PC-3 (cell line): Measurements from ENCODE around the gene CCDC200. TPM values are rescaled to one million over a fixed set of nuclear protein-coding genes. Genes with fewer than 3 reads are reported as not detected.
A peak's percentile ranks its signal among the peaks of the same experiment; 100 is the strongest.

ENCODE experiments used
- ATAC-seq: fragments of 200-7000 bp; cut with Tn5 transposase; 2 replicates; pipeline ENCODE4 v1.9.1; 2020; ENCODE audit warnings: mild to moderate bottlenecking, moderate library complexity
- BruUV-seq: library from RNA; stranded (reverse); fragments of 400-500 nt; replicated peaks from 2 replicates; lab custom pipeline; 2021; lab: Mats Ljungman, UMichigan
- CTCF ChIA-PET: fragments of 300-600 bp; sonication (Branson Sonifier 250); formaldehyde crosslinking; loops from one replicate; lab custom pipeline; 2022; ENCODE audit warnings: antibody characterized with exemption; lab: Charles Lee
- POLR2A ChIA-PET: fragments of 300-600 bp; sonication (Branson Sonifier 250); formaldehyde crosslinking; loops from one replicate; lab custom pipeline; 2022; ENCODE audit warnings: antibody characterized with exemption; ENCODE audit not compliant: unreplicated experiment; lab: Charles Lee
- DNase-seq: peaks from one replicate; pipeline ENCODE4 v3.0.0-alpha.2; 2015
- H2AFZ ChIP-seq: fragments of 300-600 bp; sonication (generic); 2 replicates; pipeline ENCODE4 v1.6.0; 2016; ENCODE audit warnings: antibody characterized with exemption, low read length
- H3F3A ChIP-seq: fragments of 300-600 bp; sonication (generic); one replicate; pipeline ENCODE4 v1.6.0; 2017; ENCODE audit warnings: antibody characterized with exemption, low read length, control low read depth, mild to moderate bottlenecking; ENCODE audit not compliant: unreplicated experiment
- H3K27ac ChIP-seq: fragments of 300-600 bp; sonication (generic); 2 replicates; pipeline ENCODE4 v1.5.1; 2016; ENCODE audit warnings: mild to moderate bottlenecking, low read length
- H3K27me3 ChIP-seq: fragments of 300-600 bp; sonication (generic); 2 replicates; pipeline ENCODE4 v1.6.1; 2016; ENCODE audit warnings: low read length, mixed read lengths
- H3K36me3 ChIP-seq: fragments of 300-600 bp; sonication (generic); 2 replicates; pipeline ENCODE4 v1.6.1; 2016; ENCODE audit warnings: low read depth, mixed run types, low read length, mixed read lengths
- H3K4me1 ChIP-seq: fragments of 300-600 bp; sonication (generic); 2 replicates; pipeline ENCODE4 v1.5.1; 2016; ENCODE audit warnings: low read length; ENCODE audit not compliant: insufficient read depth
- H3K4me2 ChIP-seq: fragments of 300-600 bp; sonication (generic); 2 replicates; pipeline ENCODE4 v1.6.0; 2016; ENCODE audit warnings: low read length
- H3K4me3 ChIP-seq: fragments of 300-600 bp; sonication (generic); 2 replicates; pipeline ENCODE4 v1.5.1; 2016; ENCODE audit warnings: mild to moderate bottlenecking, low read length, mixed read lengths
- H3K79me2 ChIP-seq: fragments of 300-600 bp; sonication (generic); 2 replicates; pipeline ENCODE4 v1.6.1; 2017; ENCODE audit warnings: low read length, mixed read lengths
- H3K9ac ChIP-seq: fragments of 300-600 bp; sonication (generic); 2 replicates; pipeline ENCODE4 v1.6.0; 2016; ENCODE audit warnings: mild to moderate bottlenecking, low read length
- H3K9me2 ChIP-seq: fragments of 300-600 bp; sonication (generic); replicated peaks from 2 replicates; pipeline ENCODE4 v1.6.1; 2016; ENCODE audit warnings: mixed run types, low read length, mixed read lengths
- H3K9me3 ChIP-seq: fragments of 300-600 bp; sonication (generic); 2 replicates; pipeline ENCODE4 v1.6.1; 2016; ENCODE audit warnings: low read length, mixed read lengths
- H4K20me1 ChIP-seq: fragments of 300-600 bp; sonication (generic); 2 replicates; pipeline ENCODE4 v1.6.1; 2016; ENCODE audit warnings: low read length, mixed read lengths
- CTCF ChIP-seq: fragments of 300-600 bp; sonication (generic); conservative IDR thresholded peaks from 2 replicates; pipeline ENCODE4 v1.5.1; 2017; ENCODE audit warnings: antibody characterized with exemption, low read depth, mild to moderate bottlenecking, low read length
- EZH2 ChIP-seq: fragments of 300-600 bp; sonication (generic); IDR thresholded peaks from one replicate; pipeline ENCODE4 v1.6.1; 2017; ENCODE audit warnings: antibody characterized with exemption, mild to moderate bottlenecking, low read length; ENCODE audit not compliant: unreplicated experiment
- EZH2phosphoT487 ChIP-seq: fragments of 300-600 bp; sonication (generic); IDR thresholded peaks from 2 replicates; pipeline ENCODE4 v1.6.1; 2018; ENCODE audit warnings: mild to moderate bottlenecking, antibody characterized with exemption, low read length, borderline replicate concordance
- intact Hi-C: fragments of 100-400 bp; cut with micrococcal nuclease; formaldehyde crosslinking; loops from 2 replicates; pipeline ENCODE4 v1.9.0; 2023
- total RNA-seq: library from RNA; depleted of rRNA; stranded (reverse); fragments of >200 nt; gene quantifications from 2 replicates; pipeline ENCODE4 v1.2.3, GENCODE V29; 2014; rRNA removed

Gene CCDC200
- total RNA-seq, 1 experiment from 2014 or later, result not detected

- POLR2A ChIA-PET, result interaction anchor here (0.6 kb wide), 1 partner anchor 20 kb away, joined by 6 read pairs; no protein-coding TSS in a partner anchor
- no TSS peak for BruUV-seq
- H3K4me2 ChIP-seq, result no peak overlapping the region
Measured at GRCh38 chr17:43175213-43176118, 53.0 kb downstream of the CCDC200 start.

GRCh38 chr17:43171586-43172487, 56.6 kb downstream of the CCDC200 start:
- H3K4me2 ChIP-seq, result peak overlapping the region; percentile 93
- H3K27ac ChIP-seq, result peak overlapping the region; percentile 73
- peak overlapping the region; percentile 90 for H3K4me3 ChIP-seq
- TSS peak; percentile 82 for BruUV-seq
- peak overlapping the region; percentile 89 for H3K9ac ChIP-seq
- H3K9me3 ChIP-seq, result no peaks in the 10 kb centered on the region
- H2AFZ ChIP-seq, result peak overlapping the region; percentile 77
- CTCF ChIA-PET, result interaction anchor here (0.7 to 0.8 kb wide), 2 partner anchors 43 to 148 kb away, joined by 4 read pairs; no protein-coding TSS in a partner anchor
- H4K20me1 ChIP-seq, result no peaks in the 10 kb centered on the region
- POLR2A ChIA-PET, result interaction anchor here (0.6 to 0.9 kb wide), 4 partner anchors 144 to 196 kb away, joined by 4 to 8 read pairs (median 4); no protein-coding TSS in a partner anchor
- H3K27me3 ChIP-seq, result no peaks in the 10 kb centered on the region
- TF ChIP-seq EZH2phosphoT487 (no peak), EZH2 (no peak), CTCF (peak; percentile 41; the same call in 1 of the 2 replicates)
- H3K79me2 ChIP-seq, result peaks cover 43% of the 10 kb centered on the region
- H3K36me3 ChIP-seq, result no peaks in the 10 kb centered on the region
- DNase-seq (peak; percentile 83), ATAC-seq (peak; percentile 5; the same call in 1 of the 2 replicates)
- intact Hi-C loops, result loop anchor here (2.0 kb wide), 1 partner anchor 147 kb away; the partner anchor contains the start of gene RND2
- peaks cover 11% of the 10 kb centered on the region for H3K4me1 ChIP-seq
- H3F3A ChIP-seq, result peaks cover 5% of the 10 kb centered on the region
- no peaks in the 10 kb centered on the region for H3K9me2 ChIP-seq

More at GRCh38 chr17:43175213-43176118, 53.0 kb downstream of the CCDC200 start:
- Histone ChIP-seq H3K27me3 (no peaks in the 10 kb centered on the region), H3K79me2 (peaks cover 21% of the 10 kb centered on the region), H3K9me2 (no peaks in the 10 kb centered on the region), H3K9ac (no peak overlapping the region), H3F3A (peaks cover 5% of the 10 kb centered on the region), H3K27ac (no peak overlapping the region), H3K4me3 (no peak overlapping the region), H3K36me3 (no peaks in the 10 kb centered on the region; the same call in 1 of the 2 replicates), H2AFZ (no peak overlapping the region), H3K4me1 (peaks cover 11% of the 10 kb centered on the region), H3K9me3 (no peaks in the 10 kb centered on the region), H4K20me1 (no peaks in the 10 kb centered on the region)
- no peak for TF ChIP-seq EZH2phosphoT487
- no peak for TF ChIP-seq EZH2
- TF ChIP-seq CTCF, result no peak
- ATAC-seq, result no peak
- peak; percentile 32 for DNase-seq
- CTCF ChIA-PET, result no interaction called here
- intact Hi-C loops, result no loop called here

Other genes with a start within 250 kb of the CCDC200 start
- 0.52 and 0.55 TPM in 2 replicates for gene PTGES3L, start 248.5 kb downstream of the CCDC200 start, total RNA-seq
- gene RUNDC1, start 248.1 kb downstream of the CCDC200 start, total RNA-seq, result 9.5 and 15.6 TPM in 2 replicates
- 667 and 784 TPM in 2 replicates for gene RPL27, start 230.2 kb downstream of the CCDC200 start, total RNA-seq
- 8.7 and 12.3 TPM in 2 replicates for gene IFI35, start 221.8 kb downstream of the CCDC200 start, total RNA-seq
- 62.4 and 68.1 TPM in 2 replicates for gene VAT1, start 206.2 kb downstream of the CCDC200 start, total RNA-seq
- gene RND2, start 203.4 kb downstream of the CCDC200 start, total RNA-seq, result 0.12 and 0.29 TPM in 2 replicates
- gene BRCA1, start 103.3 kb downstream of the CCDC200 start, total RNA-seq, result 31.8 and 36.3 TPM in 2 replicates
- 24.1 and 30.0 TPM in 2 replicates for gene NBR1, start 57.4 kb downstream of the CCDC200 start, total RNA-seq
- not detected in 2 replicates for gene TMEM106A, start 16.7 kb downstream of the CCDC200 start, total RNA-seq
- gene RNU2-1, start 5.4 kb upstream of the CCDC200 start, total RNA-seq, result not detected in 2 replicates
- 14.3 and 19.8 TPM in 2 replicates for gene ARL4D, start 170.4 kb upstream of the CCDC200 start, total RNA-seq